ENCODE data around the gene ALDH1A1.

- TF ChIP-seq FOXP2 (optimal IDR thresholded peaks at IDR 0.05; ENCODE audit: control extremely low read depth, extremely low read length, insufficient read depth) (no peak), POLR2AphosphoS5 (IDR thresholded peaks at IDR 0.05; ENCODE audit: borderline replicate concordance, low read depth, low read length) (no peak), EZH2 (IDR thresholded peaks at IDR 0.05) (no peak)
These were observed 37.7 kb upstream of the ALDH1A1 start for GRCh38 chr9:72990397-72991182.

Data from SK-N-MC (cell line).